GM19043 (cell line): Measurements from ENCODE around the gene NHS.

Source experiments
- ATAC-seq: cut with Tn5 transposase; IDR thresholded peaks from one replicate; pipeline ENCODE4 v1.9.1; 2021; ENCODE audit warnings: low read depth; ENCODE audit not compliant: unreplicated experiment

Gene NHS

DNA sequence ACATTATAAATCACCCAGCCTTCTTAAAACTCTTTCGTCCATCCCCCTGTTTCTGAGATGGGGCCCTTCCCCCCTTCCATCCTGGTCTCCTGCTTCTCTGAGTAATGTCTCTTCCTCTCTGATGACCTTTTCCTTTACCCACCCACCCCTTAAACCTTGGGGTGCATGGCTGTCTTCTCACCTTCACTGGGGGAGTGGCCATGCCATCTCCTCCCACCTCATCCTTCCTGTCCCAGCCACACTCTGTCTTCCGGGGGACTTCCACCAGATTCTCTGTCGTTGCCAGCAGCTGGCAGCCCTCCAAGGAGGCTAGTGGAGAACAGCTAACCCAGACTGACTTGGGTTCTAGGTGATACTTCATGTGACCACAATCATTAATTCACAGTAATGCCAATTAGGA, 279.1 kb downstream of the NHS start:
- ATAC-seq = no peak

DNA sequence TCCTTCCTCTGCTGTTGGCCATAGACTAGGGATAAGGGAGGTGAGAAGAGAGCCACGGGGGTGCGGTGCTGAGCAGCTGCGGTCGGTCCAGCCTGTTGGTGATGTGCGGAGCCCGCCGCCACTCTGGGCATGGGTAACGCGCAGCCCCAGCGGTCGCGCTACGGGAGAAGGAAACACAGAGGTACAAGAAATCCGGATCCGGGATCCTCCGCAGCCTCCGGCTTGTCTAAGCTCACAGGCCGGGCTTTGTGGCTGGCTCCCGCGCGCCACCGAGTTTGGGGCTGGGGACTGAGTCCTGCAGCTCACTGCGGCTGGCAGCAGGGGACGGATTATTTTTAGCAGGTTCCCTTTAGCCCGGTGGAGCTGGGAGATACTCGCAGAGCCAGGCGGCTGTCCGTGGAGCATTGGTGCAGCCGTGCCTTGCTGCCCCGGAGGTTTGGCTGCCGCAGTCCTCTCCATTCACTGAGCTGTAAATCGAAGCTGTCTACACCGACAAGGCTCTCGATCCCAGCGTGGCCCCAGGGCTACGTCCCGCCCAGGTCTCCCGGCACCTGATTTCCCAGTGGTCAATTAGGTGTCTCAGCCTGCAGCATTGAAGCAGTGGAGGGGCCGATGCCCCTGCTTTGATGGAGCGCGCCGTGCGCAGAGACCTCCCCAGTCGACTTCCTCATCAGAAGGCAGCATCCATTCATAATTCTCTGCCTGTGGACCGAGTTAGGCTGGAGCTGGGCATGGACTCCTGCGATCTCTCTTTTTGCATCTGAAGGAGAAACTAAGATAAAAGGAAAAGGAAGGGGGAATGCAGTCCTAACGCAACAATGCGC, 280.4 kb downstream of the NHS start:
- ATAC-seq = no peak

DNA sequence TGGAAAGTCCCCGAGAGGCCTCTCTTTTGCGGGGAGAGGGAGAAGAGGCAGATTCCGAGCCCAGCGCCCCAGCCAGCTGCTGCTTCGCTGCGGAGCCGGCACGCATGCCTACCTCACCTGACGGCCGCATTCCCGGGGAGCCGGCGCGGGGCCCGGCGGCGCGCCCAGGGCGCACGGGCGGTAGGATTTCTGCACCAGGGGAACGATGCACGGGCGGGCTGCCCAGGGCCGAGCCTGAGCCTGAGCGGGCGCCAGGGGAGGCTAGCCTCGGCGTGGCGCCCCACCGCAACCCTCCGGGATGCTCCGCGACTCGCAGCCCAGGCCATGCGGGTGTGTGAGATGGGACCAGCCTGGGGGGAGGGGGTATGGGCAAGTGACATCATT, 281.0 kb downstream of the NHS start:
- ATAC-seq = no peak

GRCh38 chrX:17656556-17656955, 281.6 kb downstream of the NHS start:
- ATAC-seq = no peak

DNA sequence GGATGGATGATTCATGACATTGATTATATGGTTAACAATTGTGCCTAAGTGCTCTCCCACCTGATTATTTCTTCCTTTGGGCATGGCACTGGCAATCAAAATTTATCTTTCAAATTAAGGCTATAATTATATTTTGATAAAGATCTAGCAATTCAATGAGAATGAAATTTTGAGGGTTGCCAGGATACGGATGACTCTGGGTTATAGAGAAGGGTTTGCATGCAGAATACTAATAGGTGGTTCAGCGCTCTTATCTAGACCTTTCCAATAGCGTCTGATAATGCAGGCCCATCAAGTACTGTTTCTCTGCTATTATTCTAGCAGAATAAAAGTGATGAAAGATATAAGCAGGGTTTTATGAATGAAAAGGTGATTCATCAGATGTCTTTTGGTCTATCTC, 287.4 kb downstream of the NHS start:
- no peak for ATAC-seq

GRCh38 chrX:17668929-17669328, 293.9 kb downstream of the NHS start:
- no peak for ATAC-seq

DNA sequence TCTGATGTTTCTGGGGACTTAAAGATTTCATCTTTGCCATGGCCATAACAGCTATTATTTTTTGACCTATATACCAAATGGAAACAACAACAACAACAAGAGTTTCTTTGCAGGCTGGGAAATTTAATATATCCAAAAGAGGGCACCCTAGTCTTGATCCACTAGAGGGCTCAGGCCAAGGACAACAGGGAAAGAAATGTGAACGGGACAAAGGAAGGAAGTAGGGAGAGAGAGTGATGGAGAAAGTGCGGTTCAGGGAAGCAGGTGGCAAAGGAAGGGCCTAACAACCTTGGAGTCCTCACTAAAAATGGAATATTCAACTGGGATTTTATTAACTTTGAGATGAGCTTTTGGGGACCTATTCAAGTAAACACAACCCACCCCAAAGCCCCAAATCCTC, 294.5 kb downstream of the NHS start:
- no peak for ATAC-seq

GRCh38 chrX:17669891-17670290, 294.9 kb downstream of the NHS start:
- ATAC-seq = no peak

GRCh38 chrX:17670874-17671273, 295.9 kb downstream of the NHS start:
- ATAC-seq = no peak

- no peak for ATAC-seq
These were observed 299.6 kb downstream of the NHS start for GRCh38 chrX:17674601-17675000.

DNA sequence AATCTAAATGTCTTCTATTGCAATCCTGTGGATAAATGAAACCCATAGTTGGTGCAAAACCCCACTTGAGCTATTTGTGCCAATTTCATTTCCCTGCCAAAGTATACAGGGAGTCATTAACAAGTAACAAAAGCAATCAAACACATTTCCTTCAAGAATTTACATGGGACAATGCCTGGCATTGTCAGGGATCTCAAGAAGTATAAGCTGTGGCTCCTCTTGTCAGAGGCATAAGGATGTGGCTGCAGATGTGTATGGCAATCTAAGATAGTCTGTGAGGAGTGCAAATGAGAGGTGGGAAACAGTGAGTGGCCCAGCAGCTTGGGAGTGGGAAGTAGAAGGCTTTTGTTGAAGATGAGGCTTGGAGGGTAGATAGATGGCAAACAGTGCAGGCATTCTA, 304.3 kb downstream of the NHS start:
- ATAC-seq = no peak

GRCh38 chrX:17679820-17680219, 304.8 kb downstream of the NHS start:
- ATAC-seq = no peak

DNA sequence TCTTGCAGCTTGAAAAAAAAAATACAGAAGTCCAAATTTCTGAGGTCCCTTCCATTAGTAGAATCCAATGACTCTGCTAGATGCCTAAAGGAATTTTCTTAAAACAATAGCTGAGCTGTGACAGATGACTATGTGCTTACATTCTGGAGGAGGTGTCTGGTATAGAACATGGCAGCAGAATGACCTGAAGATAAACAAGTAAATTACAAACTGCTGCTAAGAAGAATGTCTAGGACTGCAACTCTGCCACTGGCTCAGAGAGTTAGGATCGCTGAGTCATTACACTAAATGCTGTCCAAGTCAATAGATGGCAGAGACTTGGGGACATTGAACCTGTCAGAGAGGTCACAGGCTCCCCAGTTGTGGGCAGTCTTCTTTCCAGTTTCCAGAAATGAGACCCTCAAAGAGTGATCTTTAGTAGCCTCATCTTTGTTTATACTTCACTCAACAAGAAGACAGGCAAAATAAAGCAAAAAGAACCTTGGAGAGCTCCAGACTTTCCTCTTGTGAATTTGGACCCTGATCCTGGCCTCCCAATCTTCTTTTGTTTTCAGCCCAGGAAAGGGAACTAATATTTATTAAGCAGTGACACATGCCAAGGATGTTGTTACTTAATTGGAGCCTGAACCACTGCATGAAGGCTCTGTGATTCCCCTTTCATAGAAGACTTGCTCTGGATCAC, 305.9 kb downstream of the NHS start:
- no peak for ATAC-seq

GRCh38 chrX:17682259-17682658, 307.3 kb downstream of the NHS start:
- ATAC-seq = no peak

DNA sequence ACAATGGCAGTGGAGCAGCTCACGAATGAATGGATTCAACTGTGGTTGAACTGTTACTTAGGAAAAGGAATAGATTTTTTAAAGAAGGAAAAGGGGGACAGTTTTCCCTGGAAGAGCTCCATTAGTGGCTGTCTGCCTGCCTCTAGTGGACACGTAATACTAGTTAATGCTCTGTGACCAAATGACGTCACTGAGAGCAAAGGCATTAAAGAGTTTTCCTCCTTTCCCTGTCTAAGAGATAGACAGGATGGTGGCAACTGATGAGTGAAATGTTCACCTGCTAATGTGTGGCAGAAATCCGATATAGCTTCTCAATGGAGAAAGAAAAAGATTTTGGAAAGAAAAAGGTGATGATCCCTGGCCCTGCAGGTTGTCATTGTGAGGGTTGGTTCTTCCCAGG, 310.0 kb downstream of the NHS start:
- no peak for ATAC-seq

DNA sequence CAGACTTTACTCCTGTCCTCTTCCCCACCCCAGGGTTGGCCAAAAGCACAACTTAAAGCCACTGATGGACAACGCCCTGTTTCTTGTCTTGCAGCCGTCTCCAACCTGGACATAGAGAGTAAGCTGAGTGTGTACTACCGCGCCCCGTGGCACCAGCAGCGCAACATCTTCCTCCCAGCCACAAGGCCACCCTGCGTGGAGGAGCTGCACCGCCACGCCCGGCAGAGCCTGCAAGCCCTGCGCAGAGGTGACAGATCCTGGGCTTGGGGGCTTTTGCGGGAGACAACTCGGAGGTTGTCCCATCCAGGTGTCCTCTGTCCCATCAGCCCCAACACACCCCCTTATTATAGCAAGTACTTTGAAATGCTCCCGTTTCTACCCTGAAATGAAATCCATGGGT, 312.6 kb downstream of the NHS start:
- ATAC-seq = no peak

GRCh38 chrX:17689971-17690409, 315.0 kb downstream of the NHS start:
- ATAC-seq = no peak

GRCh38 chrX:17692709-17693346, 317.8 kb downstream of the NHS start:
- no peak for ATAC-seq

- no peak for ATAC-seq
These were observed 322.2 kb downstream of the NHS start for GRCh38 chrX:17697191-17697590.

GRCh38 chrX:17700976-17701375, 326.0 kb downstream of the NHS start:
- no peak for ATAC-seq

DNA sequence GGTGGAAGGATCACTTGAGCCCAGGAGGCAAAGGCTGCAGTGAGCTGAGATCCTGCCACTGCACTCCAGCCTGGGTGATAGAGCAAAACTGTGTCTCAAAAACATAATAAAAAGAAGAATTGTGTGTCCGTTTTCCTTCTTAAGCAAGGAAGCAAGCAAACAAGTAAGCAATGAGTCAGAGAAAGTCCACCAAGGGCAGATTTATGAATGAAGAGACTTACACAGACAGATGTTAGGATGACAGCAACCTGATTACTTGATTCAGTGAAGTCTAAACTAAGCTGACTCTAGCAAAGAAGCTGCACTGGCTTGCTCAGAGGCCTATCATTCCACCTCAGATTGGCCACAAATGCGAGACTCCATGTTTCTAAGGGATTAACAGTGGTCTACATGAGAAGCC, 328.2 kb downstream of the NHS start:
- ATAC-seq = no peak

DNA sequence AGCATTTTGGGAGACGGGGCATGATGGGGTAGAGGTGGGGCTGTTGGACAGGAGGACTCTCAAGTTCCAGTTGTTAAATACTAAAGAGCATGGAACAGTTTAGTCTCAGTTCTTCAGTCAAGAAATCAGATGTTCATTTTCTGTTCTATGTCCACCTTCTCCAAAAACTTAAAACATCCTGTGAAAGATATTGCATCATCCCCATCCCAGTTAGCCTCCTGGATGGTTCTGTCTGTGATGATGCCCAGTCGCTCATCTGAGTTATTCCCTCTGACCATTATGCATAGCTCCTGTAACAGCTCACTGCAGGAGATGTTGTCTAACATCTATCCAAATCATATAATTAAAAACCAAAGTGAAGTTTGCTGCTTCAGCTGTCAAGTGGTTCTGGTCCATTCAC, 330.2 kb downstream of the NHS start:
- ATAC-seq = no peak
